ACC112 (cell line): ENCODE results near the gene GTPBP3.

Source experiments
- H2AFZ ChIP-seq: fragments of 200-600 bp; sonication (generic); one replicate; pipeline ENCODE4 v1.6.0; 2017; ENCODE audit warnings: antibody characterized with exemption, low read length; ENCODE audit not compliant: unreplicated experiment
- H3K27ac ChIP-seq: fragments of 200-600 bp; sonication (generic); 2 replicates; pipeline ENCODE4 v1.5.1; 2014; ENCODE audit warnings: low read depth, mild to moderate bottlenecking, antibody characterized with exemption, low read length, moderate library complexity
- H3K27me3 ChIP-seq: fragments of 200-600 bp; sonication (generic); 2 replicates; pipeline ENCODE4 v1.6.1; 2014; ENCODE audit warnings: mild to moderate bottlenecking, antibody characterized with exemption, low read length, moderate library complexity, mixed read lengths; ENCODE audit not compliant: insufficient read depth
- H3K36me3 ChIP-seq: fragments of 200-600 bp; sonication (generic); 2 replicates; pipeline ENCODE4 v1.6.1; 2016; ENCODE audit warnings: mild to moderate bottlenecking, antibody characterized with exemption, low read length, moderate library complexity, mixed read lengths; ENCODE audit not compliant: insufficient read depth
- H3K4me1 ChIP-seq: fragments of 200-600 bp; sonication (generic); one replicate; pipeline ENCODE4 v1.6.1; 2016; ENCODE audit warnings: low read length, mixed read lengths; ENCODE audit not compliant: insufficient read depth, unreplicated experiment, control insufficient read depth
- H3K4me3 ChIP-seq: fragments of 200-600 bp; sonication (generic); 2 replicates; pipeline ENCODE4 v1.5.1; 2014; ENCODE audit warnings: mild to moderate bottlenecking, low read depth, low read length
- H3K79me2 ChIP-seq: fragments of 200-600 bp; sonication (generic); one replicate; pipeline ENCODE4 v1.6.0; 2016; ENCODE audit warnings: low read length; ENCODE audit not compliant: control insufficient read depth, unreplicated experiment, insufficient read depth

GTPBP3 gene

GRCh38 chr19:17391371-17392151 lies 54.2 kb downstream of the GTPBP3 start:
- Histone ChIP-seq H3K4me1 (no peaks in the 10 kb centered on the region), H3K79me2 (no peaks in the 10 kb centered on the region), H2AFZ (no peak overlapping the region), H3K4me3 (peak overlapping the region; percentile 76), H3K27me3 (no peaks in the 10 kb centered on the region), H3K36me3 (no peaks in the 10 kb centered on the region), H3K27ac (no peak overlapping the region)
